Right lobe of liver (tissue), 6 donors: ENCODE results near the gene CCNF. TPM values are rescaled to one million over a fixed set of nuclear protein-coding genes. Genes with fewer than 3 reads are reported as not detected.

Experiments used
- ATAC-seq, 4 donors: fragments of 200-7000 bp; cut with Tn5 transposase; one replicate each; pipeline ENCODE4 v1.9.1; 2020; ENCODE audit warnings: mild to moderate bottlenecking in 4 of 4, moderate library complexity in 4 of 4
- DNase-seq, 3 donors: peaks; one replicate each; pipeline ENCODE4 v3.0.0-alpha.2; 2020
- H3K27ac ChIP-seq, 3 donors: fragments of 200-600 bp; one replicate each; pipeline ENCODE4 v1.8.0; 2022
- H3K27me3 ChIP-seq, 2 donors: fragments of 200-600 bp; one replicate each; pipeline ENCODE4 v1.8.0; 2022
- H3K36me3 ChIP-seq, 4 donors: fragments of 200-600 bp; sonication (generic) in 1 of 4; one replicate each; pipeline versions ENCODE4 v1.5.1 to v1.8.0; 2017 to 2022; ENCODE audit warnings: control low read depth in 1 of 4
- H3K4me1 ChIP-seq, 4 donors: fragments of 200-600 bp; sonication (generic) in 1 of 4; one replicate each; pipeline versions ENCODE4 v1.5.1 to v1.8.0; 2017 to 2022; ENCODE audit warnings: control low read depth in 1 of 4
- H3K4me3 ChIP-seq, 3 donors: fragments of 200-600 bp; one replicate each; pipeline ENCODE4 v1.8.0; 2022
- H3K9me3 ChIP-seq, 4 donors: fragments of 200-600 bp; sonication (generic) in 1 of 4; one replicate each; pipeline versions ENCODE4 v1.5.1 to v1.8.0; 2017 to 2022; ENCODE audit warnings: control low read depth in 1 of 4
- POLR2A ChIP-seq: fragments of 450-650 bp; IDR thresholded peaks from one replicate; pipeline ENCODE4 v1.6.1; 2017; ENCODE audit warnings: antibody characterized with exemption, mild to moderate bottlenecking
- WGBS: methylation state at CpG from one replicate; pipeline ENCODE4 v1.1.6; 2018; ENCODE audit warnings: low coverage, low lambda C conversion rate; ENCODE audit not compliant: insufficient coverage; ENCODE audit errors: missing lambda C conversion rate; 5-methylcytosine and 5-hydroxymethylcytosine counted together
- intact Hi-C, 2 donors: fragments of 100-400 bp; cut with DNase I; formaldehyde crosslinking; loops; one replicate each; pipeline versions ENCODE4 v1.11.2 to v1.14.1; 2022
- total RNA-seq, 6 experiments: library from RNA; depleted of rRNA in 2 of 6; stranded (reverse); fragments of >200 nt in 2 of 6; fragmentation: NEBNext Ultra II Directional in 3 of 6; extraction: Animal tissue kit (Norgen Biotek cat#: 25700) in 3 of 6; gene quantifications; one replicate each; pipeline versions ENCODE4 v1.1.0 to v1.2.4, GENCODE V29; 2016 to 2023
- TF ChIP-seq, protein P1 (sequence below), 4 donors: fragments of 200-600 bp in 3 of 4; fragments of 450-650 bp in 1 of 4; IDR thresholded peaks; one replicate each; pipeline versions ENCODE4 v1.5.1 to v1.8.0; 2016 to 2022; ENCODE audit warnings: antibody characterized with exemption in 4 of 4, mild to moderate bottlenecking in 2 of 4
- donor health status: DM: no; HTN: yes; CAD: no.
- donor health status: DM: no; HTN: no; CAD: no.
- donor health status: DM: no; HTN: no; CAD: no.
- donor health status: DM: no; HTN: yes; CAD: no.
- donor health status: DM: no; HTN: yes; CAD: no.

The CCNF gene
- total RNA-seq, 6 experiments from 2014 or later: 1.3 to 2.7 (median 1.7) TPM

GRCh38 chr16:2482708-2483534 lies 53.7 kb downstream of the CCNF start:
- no peaks in the 10 kb centered on the region for H3K9me3 ChIP-seq
- peaks cover 0 to 42% (median 10%) of the 10 kb centered on the region in 4 donors for H3K4me1 ChIP-seq
- intact Hi-C loops: no loop called here
- no peaks in the 10 kb centered on the region for H3K27me3 ChIP-seq
- H3K36me3 ChIP-seq: no peaks in the 10 kb centered on the region
- DNase-seq (peak in 2 of 3 donors; percentile 26 to 57), ATAC-seq (peak in 1 of 4 donors; percentile 9)
- 80% methylated on average over 20 of the region's 32 CpGs for WGBS
- H3K4me3 ChIP-seq: no peak overlapping the region
- H3K27ac ChIP-seq: no peak overlapping the region
- TF ChIP-seq, protein P1, sequence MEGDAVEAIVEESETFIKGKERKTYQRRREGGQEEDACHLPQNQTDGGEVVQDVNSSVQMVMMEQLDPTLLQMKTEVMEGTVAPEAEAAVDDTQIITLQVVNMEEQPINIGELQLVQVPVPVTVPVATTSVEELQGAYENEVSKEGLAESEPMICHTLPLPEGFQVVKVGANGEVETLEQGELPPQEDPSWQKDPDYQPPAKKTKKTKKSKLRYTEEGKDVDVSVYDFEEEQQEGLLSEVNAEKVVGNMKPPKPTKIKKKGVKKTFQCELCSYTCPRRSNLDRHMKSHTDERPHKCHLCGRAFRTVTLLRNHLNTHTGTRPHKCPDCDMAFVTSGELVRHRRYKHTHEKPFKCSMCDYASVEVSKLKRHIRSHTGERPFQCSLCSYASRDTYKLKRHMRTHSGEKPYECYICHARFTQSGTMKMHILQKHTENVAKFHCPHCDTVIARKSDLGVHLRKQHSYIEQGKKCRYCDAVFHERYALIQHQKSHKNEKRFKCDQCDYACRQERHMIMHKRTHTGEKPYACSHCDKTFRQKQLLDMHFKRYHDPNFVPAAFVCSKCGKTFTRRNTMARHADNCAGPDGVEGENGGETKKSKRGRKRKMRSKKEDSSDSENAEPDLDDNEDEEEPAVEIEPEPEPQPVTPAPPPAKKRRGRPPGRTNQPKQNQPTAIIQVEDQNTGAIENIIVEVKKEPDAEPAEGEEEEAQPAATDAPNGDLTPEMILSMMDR (IDR thresholded peaks at IDR 0.05): no peak
- no peak for TF ChIP-seq POLR2A

DNA sequence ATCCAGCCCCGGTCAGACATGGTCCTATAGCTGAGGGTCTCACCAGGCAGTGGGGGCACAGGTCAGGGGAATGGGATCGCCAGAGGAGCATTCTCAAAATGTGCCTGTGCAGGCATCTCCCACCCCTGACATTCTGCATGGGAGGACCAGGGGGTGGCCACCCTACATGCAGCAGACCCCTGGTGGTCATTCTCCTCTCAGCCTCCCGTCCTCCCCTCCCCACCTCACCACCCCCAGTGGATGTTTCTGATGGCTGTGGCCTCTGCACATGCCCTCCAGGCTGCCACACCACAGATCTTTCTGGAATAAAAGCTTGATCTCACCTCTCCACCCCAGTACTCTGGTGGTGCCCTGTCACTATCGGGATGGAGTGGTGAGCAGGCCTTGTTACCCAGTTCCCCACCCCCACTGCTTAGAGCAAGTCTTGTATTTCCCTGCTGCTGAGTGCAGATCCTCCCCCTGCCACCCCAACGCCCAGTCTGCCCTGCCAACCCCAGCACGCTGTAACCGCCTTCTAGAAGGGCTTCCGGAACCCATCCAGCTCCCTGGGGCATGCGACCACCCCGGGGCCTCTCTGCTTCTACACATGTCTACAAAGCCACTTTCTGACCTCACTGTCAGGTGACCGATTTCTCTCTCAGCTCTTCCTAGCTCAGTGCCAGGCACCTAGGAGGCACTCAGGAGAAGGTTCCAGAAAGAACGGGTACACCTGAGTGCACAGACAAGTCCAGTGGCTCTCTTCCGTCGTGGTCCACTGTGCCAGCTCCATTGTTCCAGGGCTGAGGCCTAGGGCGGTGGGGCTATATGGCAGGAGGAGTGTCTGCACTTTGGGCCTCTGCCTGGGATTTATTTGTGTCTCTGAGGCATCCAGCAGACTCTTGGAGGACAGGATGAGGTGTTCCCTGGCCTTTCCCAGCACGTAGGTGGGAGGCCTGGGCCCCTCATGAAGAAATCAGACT lies 55.0 kb downstream of the CCNF start:
- ATAC-seq: peak in 2 of 4 donors; percentile 8 to 11

DNA sequence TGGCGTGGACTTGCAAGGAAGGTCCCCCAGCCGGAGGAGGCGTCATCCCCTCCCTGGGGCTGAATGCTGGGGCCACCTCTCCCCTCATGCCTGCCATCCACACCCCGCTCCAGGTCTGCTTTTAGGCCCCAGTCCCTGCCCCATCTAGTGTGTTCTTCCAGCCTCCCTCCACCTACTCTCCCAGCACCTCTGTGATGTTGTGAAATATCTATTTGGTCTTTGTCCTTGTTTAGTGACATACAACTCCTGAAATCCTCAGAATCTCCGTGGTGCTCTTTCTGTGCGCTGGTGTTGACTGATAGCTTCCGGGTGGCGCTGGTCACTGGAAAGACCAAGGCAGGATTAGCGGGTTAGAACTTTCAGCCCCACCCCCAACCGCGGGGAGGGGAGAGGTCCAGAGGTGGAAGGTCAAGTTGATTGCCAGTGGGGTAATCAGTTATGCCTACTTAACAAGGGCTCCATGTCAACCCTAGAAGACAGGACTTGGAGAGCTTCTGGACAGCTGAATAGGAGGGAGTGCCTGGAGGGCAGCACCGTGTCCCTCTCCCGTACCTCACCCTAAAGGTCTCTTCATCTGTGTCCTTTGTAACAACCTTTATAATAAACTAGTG lies 55.8 kb downstream of the CCNF start:
- peak; percentile 80 to 88 (median 85) for ATAC-seq
- no peaks in the 10 kb centered on the region for H3K27me3 ChIP-seq
- H3K9me3 ChIP-seq: no peaks in the 10 kb centered on the region
- WGBS: 31% methylated on average over 7 of the region's 13 CpGs
- intact Hi-C loops: no loop called here
- peaks cover 0 to 36% (median 9%) of the 10 kb centered on the region in 4 donors for H3K4me1 ChIP-seq
- no peaks in the 10 kb centered on the region for H3K36me3 ChIP-seq
- peak overlapping the region; percentile 18 to 78 (median 60) for H3K27ac ChIP-seq
- TF ChIP-seq POLR2A: no peak
- TF ChIP-seq, protein P1 (IDR thresholded peaks at IDR 0.05): no peak
- H3K4me3 ChIP-seq: no peak overlapping the region
- DNase-seq: peak; percentile 65 to 80 (median 78)

More for the DNA sequence above, 55.0 kb downstream of the CCNF start:
- WGBS: 89% methylated on average over 11 of the region's 16 CpGs
- H3K9me3 ChIP-seq: no peaks in the 10 kb centered on the region
- no peaks in the 10 kb centered on the region for H3K27me3 ChIP-seq
- H3K36me3 ChIP-seq: no peaks in the 10 kb centered on the region
- no peak for DNase-seq
- intact Hi-C loops: no loop called here
- H3K4me1 ChIP-seq: peaks cover 0 to 36% (median 9%) of the 10 kb centered on the region in 4 donors
- H3K4me3 ChIP-seq: no peak overlapping the region
- peak overlapping the region; percentile 18 to 78 (median 60) for H3K27ac ChIP-seq
- TF ChIP-seq, protein P1 (IDR thresholded peaks at IDR 0.05): no peak
- no peak for TF ChIP-seq POLR2A

- Histone ChIP-seq H3K36me3 (peaks cover 0 to 4% (median 0%) of the 10 kb centered on the region in 4 donors), H3K27ac (no peak overlapping the region), H3K4me3 (no peak overlapping the region), H3K4me1 (peaks cover 0 to 36% (median 9%) of the 10 kb centered on the region in 4 donors), H3K27me3 (no peaks in the 10 kb centered on the region), H3K9me3 (no peaks in the 10 kb centered on the region)
- intact Hi-C loops: no loop called here
- 84% methylated on average over 12 of the region's 33 CpGs for WGBS
- TF ChIP-seq POLR2A: no peak
- TF ChIP-seq, protein P1 (IDR thresholded peaks at IDR 0.05): no peak
- DNase-seq (peak in 1 of 3 donors; percentile 44), ATAC-seq (no peak)
Measured at GRCh38 chr16:2485811-2486507, 56.7 kb downstream of the CCNF start.
